Mesenchymal stem cell (in vitro differentiated cells and primary cell): Measurements from ENCODE around the gene PRPF40B.

Experiments used
- DNase-seq: peaks from one replicate; pipeline ENCODE4 v3.0.0-alpha.2; 2013
- H2AFZ ChIP-seq: one replicate; pipeline ENCODE4 v1.6.1; 2013; ENCODE audit warnings: low read depth, mild to moderate bottlenecking, control low read depth, inconsistent platforms, low read length, moderate library complexity
- H2AK5ac ChIP-seq: 2 replicates; pipeline ENCODE4 v1.6.1; 2013; ENCODE audit warnings: low read length, moderate library complexity, mild to moderate bottlenecking, inconsistent platforms; ENCODE audit not compliant: severe bottlenecking
- H2BK120ac ChIP-seq: one replicate; pipeline ENCODE4 v1.6.1; 2013; ENCODE audit warnings: low read depth, mild to moderate bottlenecking, inconsistent platforms, low read length, moderate library complexity
- H2BK12ac ChIP-seq, 2 experiments: one replicate each; pipeline ENCODE4 v1.6.1; 2013; ENCODE audit warnings: inconsistent platforms in 2 of 2, low read length in 2 of 2, mild to moderate bottlenecking in 2 of 2, moderate library complexity in 2 of 2, control low read depth in 1 of 2
- H2BK15ac ChIP-seq: one replicate; pipeline ENCODE4 v1.6.1; 2013; ENCODE audit warnings: mild to moderate bottlenecking, low read depth, inconsistent platforms; ENCODE audit not compliant: poor library complexity, severe bottlenecking
- H2BK5ac ChIP-seq: 2 replicates; pipeline ENCODE4 v1.6.1; 2013; ENCODE audit warnings: low read depth, mild to moderate bottlenecking, low read length, control low read depth, inconsistent platforms; ENCODE audit not compliant: poor library complexity, severe bottlenecking
- H3K14ac ChIP-seq, 2 experiments: one replicate each; pipeline ENCODE4 v1.6.1; 2013; ENCODE audit warnings: inconsistent platforms in 2 of 2, low read length in 2 of 2, control low read depth in 1 of 2, mild to moderate bottlenecking in 1 of 2, moderate library complexity in 1 of 2
- H3K18ac ChIP-seq, 2 experiments: one replicate each; pipeline ENCODE4 v1.6.1; 2013; ENCODE audit warnings: inconsistent platforms in 2 of 2, low read length in 2 of 2, control low read depth in 1 of 2, low read depth in 1 of 2, mild to moderate bottlenecking in 1 of 2
- H3K23ac ChIP-seq, 2 experiments: one replicate each; pipeline ENCODE4 v1.6.1; 2013; ENCODE audit warnings: inconsistent platforms in 2 of 2, low read length in 2 of 2, mild to moderate bottlenecking in 2 of 2, moderate library complexity in 2 of 2, control low read depth in 1 of 2
- H3K27ac ChIP-seq: 2 replicates; pipeline ENCODE4 v1.5.1; 2013; ENCODE audit warnings: mild to moderate bottlenecking, moderate library complexity, low read length, control low read depth, inconsistent platforms; ENCODE audit not compliant: poor library complexity, severe bottlenecking
- H3K27me3 ChIP-seq, 2 experiments: 2 replicates each; pipeline versions ENCODE4 v1.6.1 to v1.7.0; 2013; ENCODE audit warnings: low read length in 2 of 2, mild to moderate bottlenecking in 2 of 2, moderate library complexity in 2 of 2, control low read depth in 1 of 2, inconsistent platforms in 1 of 2; ENCODE audit not compliant: control insufficient read depth in 1 of 2, insufficient read depth in 1 of 2
- H3K36me3 ChIP-seq, 2 experiments: 2 replicates each; pipeline versions ENCODE4 v1.6.1 to v1.7.0; 2013; ENCODE audit warnings: low read length in 2 of 2, control low read depth in 1 of 2, inconsistent platforms in 1 of 2, low read depth in 1 of 2, mild to moderate bottlenecking in 1 of 2; ENCODE audit not compliant: insufficient read depth in 2 of 2, control insufficient read depth in 1 of 2
- H3K4ac ChIP-seq, 2 experiments: one replicate each; pipeline ENCODE4 v1.6.1; 2013; ENCODE audit warnings: inconsistent platforms in 2 of 2, low read length in 2 of 2, mild to moderate bottlenecking in 2 of 2, moderate library complexity in 2 of 2, control low read depth in 1 of 2, low read depth in 1 of 2
- H3K4me1 ChIP-seq: 2 replicates; pipeline ENCODE4 v1.6.1; 2013; ENCODE audit warnings: low read depth, low read length, control low read depth; ENCODE audit not compliant: control insufficient read depth, insufficient read depth
- H3K4me2 ChIP-seq: 2 replicates; pipeline ENCODE4 v1.6.1; 2013; ENCODE audit warnings: low read length, mild to moderate bottlenecking, inconsistent platforms; ENCODE audit not compliant: poor library complexity, severe bottlenecking
- H3K4me3 ChIP-seq, 2 experiments: 2 replicates each; pipeline versions ENCODE4 v1.5.1 to v1.7.0; 2013; ENCODE audit warnings: low read length in 2 of 2, mild to moderate bottlenecking in 2 of 2, control low read depth in 1 of 2, low read depth in 1 of 2; ENCODE audit not compliant: insufficient read depth in 1 of 2
- H3K79me1 ChIP-seq: replicated peaks from 2 replicates; pipeline ENCODE4 v1.6.1; 2013; ENCODE audit warnings: mild to moderate bottlenecking, control low read depth, low read length, inconsistent platforms; ENCODE audit not compliant: poor library complexity, severe bottlenecking
- H3K9ac ChIP-seq: 2 replicates; pipeline ENCODE4 v1.7.0; 2013; ENCODE audit warnings: mild to moderate bottlenecking, low read length, moderate library complexity
- H3K9me3 ChIP-seq: 2 replicates; pipeline ENCODE4 v1.7.0; 2013; ENCODE audit warnings: mild to moderate bottlenecking, low read length; ENCODE audit not compliant: control insufficient read depth
- H4K8ac ChIP-seq: one replicate; pipeline ENCODE4 v1.6.1; 2013; ENCODE audit warnings: inconsistent platforms, mild to moderate bottlenecking, low read length, moderate library complexity
- H4K91ac ChIP-seq: one replicate; pipeline ENCODE4 v1.6.1; 2013; ENCODE audit warnings: mild to moderate bottlenecking, low read length, inconsistent platforms
- WGBS: methylation state at CpG from one replicate; pipeline ENCODE4 v1.1.7; 2013; ENCODE audit warnings: mixed read lengths; 5-methylcytosine and 5-hydroxymethylcytosine counted together

PRPF40B gene

GRCh38 chr12:49684310-49684854, 61.0 kb downstream of the PRPF40B start:
- Histone ChIP-seq H2AFZ (no peak overlapping the region), H2AK5ac (no peak overlapping the region), H3K4ac (no peak overlapping the region), H2BK5ac (no peak overlapping the region), H3K9me3 (no peaks in the 10 kb centered on the region), H2BK15ac (no peak overlapping the region), H4K91ac (no peak overlapping the region), H3K9ac (no peak overlapping the region), H4K8ac (no peak overlapping the region), H2BK12ac (no peak overlapping the region), H3K36me3 (no peaks in the 10 kb centered on the region), H3K4me2 (no peak overlapping the region), H3K4me3 (no peak overlapping the region), H3K27ac (no peak overlapping the region), H2BK120ac (no peak overlapping the region), H3K4me1 (peaks cover 19% of the 10 kb centered on the region), H3K79me1 (peaks cover 17% of the 10 kb centered on the region), H3K18ac (no peak overlapping the region), H3K27me3 (no peaks in the 10 kb centered on the region), H3K23ac (no peak overlapping the region), H3K14ac (no peak overlapping the region)
- WGBS = 61% methylated on average over 5 of the region's 5 CpGs
- no peak for DNase-seq

- peaks cover 14% of the 10 kb centered on the region for H3K4me1 ChIP-seq
- 88% methylated on average over 2 of the region's 2 CpGs for WGBS
- no peak overlapping the region for H2BK5ac ChIP-seq
- H3K27ac ChIP-seq = no peak overlapping the region
- peaks cover 23% of the 10 kb centered on the region for H3K79me1 ChIP-seq
- no peak overlapping the region for H3K9ac ChIP-seq
- H2BK120ac ChIP-seq = no peak overlapping the region
- H3K9me3 ChIP-seq = no peaks in the 10 kb centered on the region
- H2AFZ ChIP-seq = no peak overlapping the region
- H3K27me3 ChIP-seq = no peaks in the 10 kb centered on the region
- no peak overlapping the region for H2BK15ac ChIP-seq
- H3K4me3 ChIP-seq = no peak overlapping the region
- H3K4ac ChIP-seq = no peak overlapping the region
- H2BK12ac ChIP-seq = peak overlapping the region in 1 of 2 experiments; percentile 42
- DNase-seq = no peak
- H3K4me2 ChIP-seq = no peak overlapping the region
- no peaks in the 10 kb centered on the region for H3K36me3 ChIP-seq
- H3K23ac ChIP-seq = no peak overlapping the region
- no peak overlapping the region for H4K8ac ChIP-seq
- no peak overlapping the region for H3K18ac ChIP-seq
- no peak overlapping the region for H2AK5ac ChIP-seq
- H3K14ac ChIP-seq = no peak overlapping the region
- no peak overlapping the region for H4K91ac ChIP-seq
Measured at GRCh38 chr12:49687941-49688340, 64.6 kb downstream of the PRPF40B start.

- 94% methylated on average over 2 of the region's 2 CpGs for WGBS
- no peaks in the 10 kb centered on the region for H3K27me3 ChIP-seq
- no peak overlapping the region for H2BK12ac ChIP-seq
- H3K18ac ChIP-seq = no peak overlapping the region
- H3K9me3 ChIP-seq = no peaks in the 10 kb centered on the region
- H3K4me3 ChIP-seq = no peak overlapping the region
- no peak overlapping the region for H2BK5ac ChIP-seq
- no peak overlapping the region for H3K4ac ChIP-seq
- H2AFZ ChIP-seq = no peak overlapping the region
- no peak overlapping the region for H2BK15ac ChIP-seq
- no peak overlapping the region for H3K14ac ChIP-seq
- H3K79me1 ChIP-seq = peaks cover 24% of the 10 kb centered on the region
- no peak overlapping the region for H3K9ac ChIP-seq
- H3K4me2 ChIP-seq = no peak overlapping the region
- no peak overlapping the region for H4K8ac ChIP-seq
- H3K23ac ChIP-seq = no peak overlapping the region
- H3K27ac ChIP-seq = no peak overlapping the region
- no peak overlapping the region for H2BK120ac ChIP-seq
- H2AK5ac ChIP-seq = no peak overlapping the region
- no peaks in the 10 kb centered on the region for H3K36me3 ChIP-seq
- no peak overlapping the region for H4K91ac ChIP-seq
- peaks cover 9% of the 10 kb centered on the region for H3K4me1 ChIP-seq
- no peak for DNase-seq
Measured at GRCh38 chr12:49689237-49689636, 65.9 kb downstream of the PRPF40B start.

GRCh38 chr12:49689785-49690184, 66.4 kb downstream of the PRPF40B start:
- Histone ChIP-seq H3K23ac (no peak overlapping the region), H3K27ac (no peak overlapping the region), H2BK5ac (no peak overlapping the region), H3K9ac (no peak overlapping the region), H3K4me3 (no peak overlapping the region), H3K79me1 (peaks cover 26% of the 10 kb centered on the region), H3K18ac (no peak overlapping the region), H4K91ac (no peak overlapping the region), H3K14ac (no peak overlapping the region), H2AK5ac (no peak overlapping the region), H3K9me3 (no peaks in the 10 kb centered on the region), H3K36me3 (no peaks in the 10 kb centered on the region), H3K27me3 (no peaks in the 10 kb centered on the region), H2BK12ac (no peak overlapping the region), H2BK15ac (no peak overlapping the region), H3K4ac (no peak overlapping the region), H2BK120ac (no peak overlapping the region), H2AFZ (no peak overlapping the region), H3K4me1 (peaks cover 7% of the 10 kb centered on the region), H4K8ac (no peak overlapping the region), H3K4me2 (no peak overlapping the region)
- DNase-seq = no peak
